Subcutaneous adipose tissue (tissue), 4 donors: ENCODE measurements around the gene RERE. TPM values are rescaled to one million over a fixed set of nuclear protein-coding genes. Genes with fewer than 3 reads are reported as not detected.

ENCODE experiments used
- CTCF ChIP-seq: fragments of 450-650 bp; IDR thresholded peaks from one replicate; pipeline ENCODE4 v1.5.1; 2016; ENCODE audit warnings: low read depth, mild to moderate bottlenecking, control low read depth, antibody characterized with exemption, moderate library complexity
- total RNA-seq, 4 donors: library from RNA; depleted of rRNA; stranded (reverse); fragments of >200 nt; gene quantifications; one replicate each; pipeline ENCODE4 v1.1.0, GENCODE V29; 2016

The RERE gene
- total RNA-seq, 4 donors from 2014 or later, result 67.0 to 91.4 (median 83.1) TPM

GRCh38 chr1:8540971-8541370 is 276.5 kb downstream of the RERE start:
- TF ChIP-seq CTCF, result no peak

DNA sequence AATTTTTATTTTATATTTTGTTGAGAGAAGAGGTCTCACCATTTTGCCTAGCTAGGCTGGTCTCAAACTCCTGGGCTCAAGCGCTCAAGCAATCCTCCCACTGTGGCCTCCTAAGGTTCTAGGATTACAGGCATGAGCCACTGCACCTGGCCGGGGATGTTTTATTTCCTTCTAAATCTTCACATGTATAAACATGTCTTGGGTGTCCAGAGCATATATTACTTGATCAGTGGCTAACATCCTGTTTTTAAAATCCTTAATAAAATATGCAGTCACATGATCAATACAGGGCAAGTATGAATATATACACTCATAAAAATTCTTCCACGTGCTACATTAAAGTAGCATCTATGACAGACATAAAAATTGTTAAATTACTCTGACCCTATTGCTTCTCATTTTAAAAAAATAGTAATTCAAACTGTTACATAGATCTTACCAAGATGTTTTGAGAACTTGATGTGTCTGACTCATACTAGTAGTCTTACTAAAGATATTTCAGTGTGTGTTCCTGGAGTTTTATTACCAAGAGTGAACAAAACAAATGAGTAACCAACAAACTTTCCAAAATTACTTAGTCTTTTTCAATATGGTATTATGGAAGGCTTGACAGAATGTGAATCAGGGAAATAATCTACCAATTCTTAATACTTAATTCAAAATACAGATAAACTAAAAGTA is 277.0 kb downstream of the RERE start:
- no peak for TF ChIP-seq CTCF

- no peak for TF ChIP-seq CTCF
Observed at GRCh38 chr1:8539683-8540082, 277.8 kb downstream of the RERE start.

DNA sequence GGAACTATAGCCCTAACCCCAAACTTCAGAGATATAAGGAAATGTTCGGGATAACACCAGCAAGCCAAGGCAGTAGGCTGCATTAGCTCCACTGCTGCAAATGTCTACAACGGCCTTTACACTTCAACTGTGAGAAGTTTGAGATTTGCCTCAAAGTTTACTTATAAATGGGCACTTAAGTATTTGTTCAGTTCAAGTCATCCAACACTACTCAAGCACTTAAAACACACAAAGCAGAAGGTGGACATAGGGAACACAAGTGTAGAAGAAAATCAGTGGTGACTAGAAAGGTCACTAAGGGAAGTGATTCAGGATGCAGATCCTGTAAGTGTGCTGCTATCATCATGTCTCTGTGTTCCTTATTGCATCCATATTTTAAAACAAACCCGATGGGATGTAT is 278.9 kb downstream of the RERE start:
- TF ChIP-seq CTCF, result no peak

DNA sequence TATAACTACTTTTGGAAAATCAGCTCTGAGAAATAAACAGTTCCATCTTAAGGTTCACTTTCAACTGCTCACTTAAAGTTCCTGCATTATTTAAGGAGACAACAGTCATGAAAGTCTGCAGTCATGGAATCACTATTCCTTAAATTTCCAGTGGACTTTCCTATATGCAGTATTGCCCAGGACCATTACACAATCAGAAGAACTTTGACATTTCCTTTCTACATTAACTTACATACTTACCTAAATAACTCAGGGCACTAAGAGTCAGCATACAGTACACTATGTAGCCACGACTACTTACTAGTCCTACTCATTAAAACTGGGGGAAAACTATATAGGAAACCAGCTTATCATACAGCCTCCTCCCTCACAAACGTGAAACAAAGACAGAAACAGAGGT is 279.4 kb downstream of the RERE start:
- no peak for TF ChIP-seq CTCF

DNA sequence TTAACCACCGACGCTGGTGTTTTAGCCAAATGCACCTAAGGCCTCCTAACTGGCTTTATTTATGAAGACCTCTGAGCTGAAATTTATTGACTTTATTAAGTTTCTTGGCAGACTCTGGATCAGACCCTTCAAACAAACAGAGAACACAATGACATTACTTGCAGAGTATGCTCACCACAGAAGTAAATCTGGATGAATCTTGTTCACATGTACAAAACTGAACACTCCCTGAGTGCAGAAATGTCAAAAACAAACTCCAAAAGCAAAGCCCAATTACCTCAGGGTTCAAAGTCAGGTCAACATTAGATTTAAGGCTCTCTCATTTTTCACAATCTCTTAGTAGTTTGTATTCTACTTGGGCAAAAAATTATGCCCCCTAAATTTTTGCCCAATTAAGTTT is 280.9 kb downstream of the RERE start:
- no peak for TF ChIP-seq CTCF

GRCh38 chr1:8533907-8534306 is 283.5 kb downstream of the RERE start:
- no peak for TF ChIP-seq CTCF
